AG20443 (cell line): ENCODE data around the gene MMP25.

Experiments
- DNase-seq: peaks from one replicate; pipeline ENCODE4 v3.0.0; 2012; ENCODE audit warnings: low spot score, mixed read lengths

Gene MMP25, protein sequence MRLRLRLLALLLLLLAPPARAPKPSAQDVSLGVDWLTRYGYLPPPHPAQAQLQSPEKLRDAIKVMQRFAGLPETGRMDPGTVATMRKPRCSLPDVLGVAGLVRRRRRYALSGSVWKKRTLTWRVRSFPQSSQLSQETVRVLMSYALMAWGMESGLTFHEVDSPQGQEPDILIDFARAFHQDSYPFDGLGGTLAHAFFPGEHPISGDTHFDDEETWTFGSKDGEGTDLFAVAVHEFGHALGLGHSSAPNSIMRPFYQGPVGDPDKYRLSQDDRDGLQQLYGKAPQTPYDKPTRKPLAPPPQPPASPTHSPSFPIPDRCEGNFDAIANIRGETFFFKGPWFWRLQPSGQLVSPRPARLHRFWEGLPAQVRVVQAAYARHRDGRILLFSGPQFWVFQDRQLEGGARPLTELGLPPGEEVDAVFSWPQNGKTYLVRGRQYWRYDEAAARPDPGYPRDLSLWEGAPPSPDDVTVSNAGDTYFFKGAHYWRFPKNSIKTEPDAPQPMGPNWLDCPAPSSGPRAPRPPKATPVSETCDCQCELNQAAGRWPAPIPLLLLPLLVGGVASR

DNA sequence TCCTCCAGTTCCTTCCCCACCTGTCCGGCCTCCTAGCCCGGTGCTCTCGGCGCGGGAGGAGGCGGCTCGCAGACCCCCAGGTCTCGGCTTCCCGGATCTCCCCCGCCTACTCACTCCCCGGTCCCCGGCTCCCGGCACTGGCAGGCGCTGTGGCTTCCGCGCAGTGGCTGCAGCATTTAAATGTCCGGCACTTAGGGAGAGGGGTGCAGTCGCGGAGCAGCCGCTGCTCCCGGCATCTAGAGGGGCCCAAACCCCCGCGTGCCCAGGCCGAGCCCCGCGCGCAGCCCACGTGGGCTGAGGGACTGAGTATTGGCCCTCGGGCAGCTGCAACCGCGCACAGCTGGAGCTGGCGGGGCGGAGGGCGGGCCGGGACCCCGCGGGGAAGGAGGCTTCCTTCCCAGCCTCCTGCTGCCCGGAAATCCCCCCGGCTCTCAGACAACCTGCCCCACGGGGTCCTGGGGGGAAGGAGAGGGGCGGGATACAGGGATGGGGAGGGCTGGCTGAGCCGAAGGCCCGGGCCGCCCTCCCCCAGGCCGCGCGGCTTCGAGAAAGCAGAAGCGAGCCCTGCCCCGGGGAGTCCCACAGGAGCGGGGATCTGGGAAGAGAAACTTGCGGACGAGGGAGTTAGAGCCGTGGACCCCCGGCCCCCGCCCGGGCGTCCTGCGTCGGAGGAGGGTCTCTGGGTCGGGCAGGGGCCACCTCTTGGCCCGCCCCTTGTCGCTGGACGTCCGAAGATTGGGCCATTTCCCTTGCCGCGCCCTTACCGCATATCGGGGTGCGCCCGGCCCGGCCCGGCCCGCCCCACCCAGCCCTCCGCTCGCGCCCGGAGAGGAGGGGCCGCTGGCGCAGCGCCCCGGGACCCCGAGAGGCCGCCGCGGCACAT is at the start of gene MMP25:
Gene MMP25 (plus strand): TSS at position 804 of the 883 bp plus-strand sequence. CDS start 357 bp downstream, outside the sequence.
- DNase-seq = no peak

DNA sequence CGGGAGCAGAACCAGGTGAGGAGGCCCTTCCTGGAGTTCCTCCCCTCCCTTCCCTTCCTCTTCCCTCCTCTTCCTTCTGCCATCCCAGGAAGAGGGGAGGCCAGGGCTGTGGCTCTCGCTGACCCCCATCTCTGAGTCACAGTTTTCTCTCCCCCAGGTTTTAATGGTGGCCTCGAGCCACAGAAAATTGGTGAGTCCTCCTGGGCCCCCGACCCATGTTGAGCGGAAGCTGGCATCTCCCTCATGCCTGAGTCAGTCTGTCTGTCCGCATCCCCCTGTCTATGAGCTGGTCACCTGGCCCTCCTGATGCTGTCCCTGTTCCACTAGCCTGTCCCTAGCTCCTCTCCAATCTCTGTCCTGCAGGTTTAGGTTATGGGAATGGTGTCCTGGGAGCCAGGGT is 46.4 kb upstream of the MMP25 start:
- no peak for DNase-seq

DNA sequence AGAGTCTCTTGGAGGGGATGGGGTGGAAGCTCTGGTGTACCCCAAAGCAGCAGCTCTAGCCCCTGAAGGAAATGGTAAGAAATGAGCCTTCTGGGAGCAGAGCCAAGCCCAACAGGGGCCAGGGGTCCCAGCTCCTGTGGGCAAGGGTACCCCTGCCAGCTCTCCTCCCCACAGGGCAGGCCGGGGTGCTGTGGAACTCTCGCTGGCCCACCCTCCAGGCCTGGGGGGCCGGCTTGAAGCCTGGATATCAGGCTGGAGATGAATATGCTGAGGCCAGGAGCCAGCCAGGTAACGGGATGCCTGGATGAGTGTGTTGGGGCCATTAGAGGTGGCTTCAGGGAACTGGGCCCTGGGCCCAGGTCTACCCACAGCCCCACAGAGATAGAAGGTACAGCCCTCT is 45.8 kb upstream of the MMP25 start:
- no peak for DNase-seq

DNA sequence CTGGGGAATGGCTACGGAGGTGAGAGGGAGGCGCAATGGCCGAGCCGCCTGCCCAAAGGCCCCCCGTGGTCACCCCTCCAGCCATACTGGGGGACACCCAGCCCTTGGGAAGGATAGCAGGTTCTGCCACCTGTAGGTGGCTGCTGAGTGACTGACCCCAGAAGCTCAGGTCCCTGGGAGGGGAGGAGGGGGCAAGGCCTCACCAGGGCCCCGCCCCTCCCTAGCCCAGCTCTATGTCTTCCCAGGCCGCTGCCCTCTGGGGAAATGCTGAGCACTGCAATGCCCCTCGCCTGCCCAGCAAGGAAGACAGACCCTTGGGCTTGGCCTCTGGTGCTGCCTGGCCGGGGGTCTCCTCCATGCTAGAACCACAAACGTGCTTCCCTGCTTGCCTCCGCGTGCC is 45.0 kb upstream of the MMP25 start:
- DNase-seq = no peak

DNA sequence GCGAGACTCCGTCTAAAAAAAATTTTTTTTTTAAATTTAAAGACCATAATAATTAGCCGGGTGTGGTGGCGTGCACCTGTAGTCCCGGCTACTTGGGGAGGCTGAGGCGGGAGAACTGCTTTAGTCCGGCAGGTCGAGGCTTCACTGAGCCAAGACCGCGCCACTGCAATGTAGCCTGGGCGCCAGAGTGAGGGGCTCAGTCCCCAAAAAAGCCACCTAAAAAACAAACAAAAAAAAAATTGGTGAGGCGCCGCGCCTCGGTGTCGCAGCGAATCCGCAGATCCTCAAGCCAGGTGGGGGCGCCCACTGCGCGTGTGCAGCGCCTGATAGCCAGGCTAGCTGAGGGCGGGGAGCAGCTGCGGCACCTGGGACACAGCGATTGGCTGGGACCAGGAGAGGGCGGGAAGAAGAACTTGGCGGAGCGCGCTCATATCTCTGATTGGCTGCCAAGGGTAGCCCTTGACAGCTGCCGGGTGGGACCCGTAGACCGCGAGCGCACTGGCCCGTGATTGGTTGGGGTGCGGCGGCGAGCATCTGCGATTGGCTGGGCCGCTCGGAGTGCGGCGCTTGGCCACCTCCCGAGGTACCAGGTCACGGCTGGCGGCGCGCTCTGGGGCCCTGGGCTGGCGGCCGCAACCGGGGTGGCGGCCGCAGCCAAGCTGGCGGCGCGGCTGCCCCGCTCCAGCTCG is 42.6 kb upstream of the MMP25 start:
- DNase-seq = peak; percentile 99

DNA sequence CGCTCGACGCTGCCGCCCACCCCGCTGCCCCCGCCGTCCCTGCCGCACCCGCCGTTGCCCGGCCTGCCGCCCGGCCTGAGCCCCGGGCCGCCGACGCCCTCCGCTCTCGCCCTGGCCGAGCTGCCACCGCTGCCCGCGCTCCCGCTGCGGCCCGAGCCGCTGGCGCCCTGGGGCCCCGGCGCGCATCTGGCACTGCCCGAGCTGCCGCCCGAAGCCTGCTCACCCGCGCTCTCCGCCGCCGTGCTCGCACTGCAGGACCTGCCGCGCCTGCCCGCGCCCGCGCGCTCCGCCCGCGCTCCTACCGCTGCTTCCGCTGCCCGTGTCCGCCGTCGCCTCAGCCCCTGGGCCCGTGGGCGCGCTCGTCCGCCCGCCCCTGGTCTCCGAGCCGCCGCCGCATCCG is 42.0 kb upstream of the MMP25 start:
- no peak for DNase-seq

DNA sequence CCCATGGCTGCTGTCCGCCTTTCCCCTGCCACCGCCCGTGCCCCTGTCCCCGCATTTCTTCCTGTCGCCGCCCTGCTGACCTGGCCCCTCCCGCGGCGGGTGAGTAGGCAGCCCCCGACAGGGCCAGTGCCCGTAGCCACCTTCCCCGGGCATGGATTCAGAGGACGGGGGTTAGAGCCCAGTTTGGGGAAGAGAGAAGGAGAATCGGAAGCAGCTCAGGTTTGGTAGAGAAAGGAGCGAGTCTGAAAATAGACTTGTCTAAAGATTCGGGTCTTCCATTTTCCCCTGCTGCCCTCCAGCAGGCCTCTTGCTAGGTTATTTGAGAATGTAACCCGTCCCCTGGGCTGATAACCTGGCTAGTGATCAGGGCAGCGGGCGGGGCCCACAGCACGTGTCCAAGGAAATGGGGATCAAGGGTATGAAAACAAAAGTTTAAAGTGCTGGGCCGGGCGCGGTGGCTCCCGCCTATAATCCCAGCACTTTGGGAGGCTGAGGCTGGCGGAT is 41.5 kb upstream of the MMP25 start:
- no peak for DNase-seq

DNA sequence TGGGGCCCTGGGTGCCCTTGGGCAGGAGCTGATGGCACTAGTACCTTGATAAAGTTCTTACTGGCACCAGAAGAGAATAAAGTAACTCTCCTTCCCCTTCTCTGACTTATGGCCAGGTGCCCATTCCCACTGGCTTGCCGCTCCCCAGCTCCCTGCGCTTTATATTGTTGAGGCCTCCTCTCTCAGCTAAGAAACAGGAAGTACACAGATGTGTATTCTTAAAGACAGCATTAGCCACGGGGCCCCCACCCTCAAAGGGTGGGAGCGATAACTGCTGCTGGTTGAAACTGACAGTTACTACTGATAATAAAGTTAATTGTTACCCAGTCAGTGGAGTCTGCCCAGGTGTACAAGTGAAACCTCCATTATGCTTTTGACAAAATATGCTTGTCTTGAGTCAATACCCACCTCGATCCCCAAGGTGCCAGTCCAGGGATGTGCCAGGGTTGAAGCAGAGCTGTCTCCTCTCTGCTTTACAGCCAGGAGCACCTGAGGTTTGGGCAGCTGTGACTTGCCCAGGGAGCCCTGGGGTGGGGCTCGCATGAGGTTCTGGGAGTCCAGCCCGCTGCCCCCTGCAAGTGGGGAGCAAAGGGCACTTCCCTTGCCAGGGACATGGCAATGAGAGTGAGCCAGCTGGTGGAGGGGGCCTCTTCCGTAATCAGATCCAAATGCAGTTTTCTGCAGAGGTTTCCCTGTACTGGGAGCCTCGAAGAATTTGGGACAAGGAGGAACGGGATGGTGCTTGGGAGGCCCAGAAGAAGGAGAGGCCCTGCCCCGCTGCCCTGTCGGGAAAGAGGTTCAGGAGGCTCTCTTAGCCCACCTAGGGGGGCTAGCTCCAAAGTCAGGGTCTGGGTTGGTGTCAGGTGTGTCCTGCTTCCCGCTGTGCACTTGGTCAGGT is 39.1 kb upstream of the MMP25 start:
- no peak for DNase-seq

DNA sequence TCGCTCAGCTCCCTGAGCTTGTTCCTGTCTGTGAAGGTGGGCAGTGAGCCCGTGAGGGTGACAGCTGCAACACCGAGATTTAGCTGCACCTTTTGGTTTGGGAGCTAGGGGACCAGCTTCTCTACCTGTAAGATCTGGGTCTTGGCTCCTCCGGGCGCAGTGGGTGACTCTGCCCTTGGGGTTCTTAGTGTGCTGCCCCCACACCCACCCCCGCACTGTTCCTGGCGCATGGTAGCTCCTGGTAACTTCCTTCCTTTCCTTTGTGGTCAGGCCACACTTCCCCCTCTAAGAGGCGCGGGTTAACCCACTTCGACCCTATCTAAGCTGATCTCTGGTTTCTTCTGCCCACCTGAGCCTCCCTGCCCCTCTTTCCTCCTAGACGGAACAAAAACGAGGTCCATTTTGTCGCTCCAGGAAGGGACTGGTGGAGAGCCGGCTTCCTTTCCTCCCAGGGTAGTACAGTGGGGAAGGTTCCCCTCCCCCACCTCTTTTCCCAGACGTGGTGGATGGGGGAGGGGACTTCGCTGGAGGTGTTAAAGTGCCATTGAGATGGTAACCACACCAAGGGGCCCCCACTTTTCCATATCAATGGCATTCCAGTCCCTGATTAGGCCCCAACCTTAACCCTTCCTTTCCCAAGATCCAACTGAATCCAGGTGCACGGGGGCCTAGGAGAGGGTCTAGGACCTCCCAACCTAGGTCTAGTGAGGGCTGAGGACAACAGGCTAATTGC is 38.2 kb upstream of the MMP25 start:
- no peak for DNase-seq

DNA sequence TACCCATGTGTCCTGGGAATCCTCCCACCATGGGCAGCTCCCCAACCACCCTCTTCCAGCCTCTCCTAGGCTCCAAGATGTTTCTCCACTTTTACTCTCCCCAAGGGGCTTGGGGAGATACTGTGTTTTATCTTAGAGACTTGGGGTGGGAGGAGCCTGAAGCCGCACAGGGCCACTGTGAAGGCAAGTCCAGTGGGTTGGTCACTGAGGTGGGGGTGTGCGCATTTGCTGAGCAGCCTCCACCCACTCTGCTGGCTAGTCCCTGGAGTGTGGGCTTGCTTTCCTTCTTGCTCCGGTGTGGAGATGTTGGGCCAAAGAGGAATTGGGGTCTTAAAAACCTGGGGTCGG is 37.7 kb upstream of the MMP25 start:
- no peak for DNase-seq

DNA sequence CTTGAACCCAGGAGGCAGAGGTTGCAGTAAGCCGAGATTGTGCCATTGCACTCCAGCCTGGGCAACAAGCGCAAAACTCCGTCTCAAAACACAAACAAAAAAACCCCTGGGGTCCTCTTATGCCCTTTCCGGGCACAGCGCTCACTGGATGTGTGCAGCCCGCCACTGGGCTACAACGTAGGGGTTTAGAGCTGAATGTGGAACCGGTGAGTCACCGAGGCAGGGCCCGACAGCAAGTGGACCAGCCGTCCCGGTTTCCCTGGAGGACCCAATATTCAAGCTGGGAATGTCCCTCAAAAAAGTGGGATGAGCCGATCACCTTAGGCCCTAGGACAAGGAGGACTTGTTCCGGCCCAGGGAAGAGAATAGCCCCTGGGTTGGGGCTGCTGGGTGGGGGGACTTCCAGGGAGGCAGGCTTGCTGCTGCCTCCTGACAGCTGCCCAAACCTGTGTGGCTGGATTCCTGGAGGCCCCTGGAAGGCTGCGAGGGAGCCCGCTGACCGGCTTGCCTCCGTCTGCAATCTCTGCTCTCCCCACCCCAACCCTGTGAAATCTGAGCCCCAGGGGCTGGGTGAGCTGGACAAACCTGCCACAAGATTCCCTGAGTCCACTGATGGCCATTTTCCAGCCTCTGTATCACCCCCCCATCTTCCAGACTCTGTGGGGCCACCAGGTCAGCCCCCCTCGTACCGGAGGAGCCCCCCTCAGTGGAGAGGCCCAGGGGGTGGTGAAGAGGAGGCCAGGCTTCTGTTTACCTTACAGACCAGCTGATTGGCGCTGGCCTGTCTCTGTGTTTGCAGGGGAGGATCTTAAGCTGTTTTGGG is 36.6 kb upstream of the MMP25 start:
- DNase-seq = no peak

DNA sequence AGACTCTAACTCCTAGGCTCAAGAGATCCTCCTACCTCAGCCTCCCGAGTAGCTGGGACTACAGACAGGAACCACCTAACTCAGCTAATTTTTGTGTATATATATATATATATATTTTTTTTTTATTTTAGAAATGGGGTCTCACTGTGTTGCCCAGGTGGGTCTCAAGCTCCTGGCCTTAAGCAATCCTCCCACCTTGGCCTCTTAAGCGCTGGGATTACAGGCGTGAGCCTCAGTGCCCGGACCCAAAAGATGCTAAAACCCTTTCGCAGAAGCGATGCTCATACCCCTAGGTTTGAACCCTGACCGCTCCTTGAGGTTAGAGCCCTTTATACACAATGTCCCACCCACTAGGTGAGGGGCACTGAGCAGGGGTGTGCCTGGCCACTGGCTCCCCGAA is 35.9 kb upstream of the MMP25 start:
- no peak for DNase-seq

DNA sequence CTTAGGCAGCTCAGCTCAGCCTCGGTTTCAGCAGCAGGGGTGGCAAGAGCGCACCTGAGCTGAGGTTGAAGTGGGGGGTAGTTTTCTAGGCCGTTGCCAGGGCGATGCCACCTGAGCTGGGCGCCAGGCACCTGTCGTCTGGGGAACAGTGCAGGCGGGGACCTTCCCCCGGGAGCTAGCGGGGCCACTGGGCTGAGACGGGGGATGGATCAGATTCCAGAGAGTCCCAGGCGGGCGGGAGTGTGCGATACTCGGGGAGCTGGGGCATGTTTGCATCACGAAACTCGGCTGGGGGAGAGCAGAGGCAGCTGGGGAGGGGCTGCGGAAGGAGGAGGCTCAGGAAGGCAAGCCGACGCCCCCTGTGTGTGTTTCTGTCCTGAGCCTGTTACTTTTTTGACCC is 34.1 kb upstream of the MMP25 start:
- no peak for DNase-seq

DNA sequence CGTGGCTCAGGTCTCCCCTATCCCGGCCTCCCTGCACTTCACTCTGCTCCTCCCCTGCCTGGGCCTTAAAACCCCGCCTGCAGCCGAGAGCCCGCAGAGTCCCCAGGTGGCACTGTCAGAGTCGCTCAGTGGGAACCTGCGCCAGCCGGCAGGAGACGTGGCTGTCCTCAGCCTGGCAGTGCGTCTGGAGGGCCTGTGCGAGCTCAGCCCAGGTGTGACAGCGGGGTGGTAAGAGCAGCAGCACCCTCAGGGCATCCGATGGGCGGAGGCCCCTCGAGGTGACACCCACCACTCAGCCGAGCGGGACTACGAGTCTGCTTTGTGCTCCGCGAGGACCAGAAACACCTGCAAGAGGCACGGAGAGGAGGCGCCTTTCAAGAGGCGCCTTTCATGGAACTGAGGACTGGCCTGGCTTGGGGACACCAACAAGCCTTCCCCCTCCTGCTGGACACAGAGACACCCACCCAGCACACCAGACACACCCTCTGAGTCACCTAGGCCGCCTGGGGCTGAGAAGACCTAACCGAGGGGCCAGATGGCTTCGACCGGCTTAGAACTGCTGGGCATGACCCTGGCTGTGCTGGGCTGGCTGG is 33.4 kb upstream of the MMP25 start, which contains the start of gene CLDN9:
Gene CLDN9 (plus strand): TSS at position 96 of the 593 bp plus-strand sequence. CDS start 440 bp downstream, at position 536.
- DNase-seq = no peak

DNA sequence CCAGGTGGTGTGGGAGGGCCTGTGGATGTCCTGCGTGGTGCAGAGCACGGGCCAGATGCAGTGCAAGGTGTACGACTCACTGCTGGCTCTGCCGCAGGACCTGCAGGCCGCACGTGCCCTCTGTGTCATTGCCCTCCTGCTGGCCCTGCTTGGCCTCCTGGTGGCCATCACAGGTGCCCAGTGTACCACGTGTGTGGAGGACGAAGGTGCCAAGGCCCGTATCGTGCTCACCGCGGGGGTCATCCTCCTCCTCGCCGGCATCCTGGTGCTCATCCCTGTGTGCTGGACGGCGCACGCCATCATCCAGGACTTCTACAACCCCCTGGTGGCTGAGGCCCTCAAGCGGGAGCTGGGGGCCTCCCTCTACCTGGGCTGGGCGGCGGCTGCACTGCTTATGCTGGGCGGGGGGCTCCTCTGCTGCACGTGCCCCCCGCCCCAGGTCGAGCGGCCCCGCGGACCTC is 32.8 kb upstream of the MMP25 start:
- no peak for DNase-seq

DNA sequence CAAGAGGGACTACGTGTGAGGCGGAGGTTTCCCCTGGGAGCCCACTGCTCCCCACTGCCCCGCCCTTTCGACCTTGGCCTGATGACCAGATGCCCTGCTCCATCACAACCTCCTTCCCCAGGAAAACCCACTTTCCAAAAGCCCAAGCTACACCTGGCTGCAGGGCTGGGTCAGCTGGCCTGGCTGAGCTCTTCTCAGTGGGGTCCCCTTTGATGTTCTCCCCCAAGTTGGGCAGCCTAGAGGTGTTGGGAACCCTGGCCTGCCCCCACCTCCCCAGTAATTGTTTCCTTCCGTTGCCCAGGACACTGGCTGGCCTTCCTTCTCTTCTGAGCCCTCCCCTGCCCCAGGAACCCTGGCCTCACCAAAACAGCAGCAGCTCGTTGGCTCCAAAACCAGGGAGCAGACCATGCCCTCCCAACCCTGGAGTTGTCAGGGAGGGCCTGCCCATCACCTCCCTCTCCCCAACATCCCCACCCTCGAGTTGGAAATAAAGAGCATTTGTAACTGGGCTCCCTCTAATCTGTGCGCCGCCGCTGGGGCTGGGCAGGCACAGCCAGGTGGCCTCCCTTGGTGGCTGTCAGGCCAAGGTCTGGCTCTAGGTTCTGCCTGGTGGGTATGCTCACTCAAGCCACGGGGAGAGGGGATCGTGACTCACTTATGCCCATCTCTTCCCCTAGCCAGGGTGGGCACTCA is 32.2 kb upstream of the MMP25 start:
- no peak for DNase-seq

DNA sequence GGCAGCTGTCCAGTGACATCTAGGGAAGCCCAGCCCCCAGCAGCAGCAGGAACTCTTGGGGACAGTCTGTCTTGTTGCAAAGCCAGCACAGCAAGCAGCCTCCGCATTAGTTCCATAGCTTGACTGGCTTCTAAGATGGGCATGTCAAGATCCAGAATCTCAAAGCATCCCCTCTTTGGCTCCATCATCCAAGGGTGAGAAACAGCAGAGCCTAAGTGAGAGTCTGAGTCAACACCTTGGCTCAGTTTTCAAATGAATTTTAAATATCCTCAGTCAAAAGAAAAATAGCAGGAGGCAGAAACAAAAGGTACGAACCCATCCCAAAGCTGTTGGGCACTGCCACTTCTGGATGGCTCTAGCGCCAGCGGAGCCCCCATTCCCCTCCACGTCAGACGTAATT is 31.4 kb upstream of the MMP25 start:
- DNase-seq = no peak

DNA sequence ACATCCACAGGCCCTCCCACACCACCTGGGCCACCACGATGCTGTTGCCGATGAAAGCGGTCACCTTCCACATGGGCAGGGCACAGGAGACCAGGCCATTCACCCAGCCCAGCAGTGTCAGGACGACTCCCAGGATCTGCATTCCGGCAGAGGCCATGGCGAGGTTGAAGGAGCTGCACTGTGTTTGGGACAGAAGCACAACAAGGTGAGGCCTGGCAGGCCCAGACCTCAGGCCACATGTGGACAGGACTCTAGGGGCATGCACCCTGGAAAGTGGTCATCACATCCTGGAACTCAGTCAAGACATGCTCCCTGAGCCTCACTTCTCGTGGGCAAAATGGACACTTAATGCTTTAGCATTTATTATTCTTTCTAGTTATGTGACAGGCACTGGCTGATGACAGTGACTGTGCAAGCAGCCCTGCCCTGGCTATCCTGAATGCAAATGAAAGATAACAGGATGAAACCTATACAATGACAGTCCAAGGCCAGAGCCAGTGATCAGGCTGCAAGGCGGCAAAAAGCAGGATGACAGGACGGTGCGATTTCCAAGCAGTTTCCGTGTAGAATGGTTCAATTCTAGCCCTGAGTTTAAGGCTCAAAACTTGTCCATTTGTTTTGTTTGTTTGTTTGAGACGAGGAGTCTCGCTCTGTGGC is 30.4 kb upstream of the MMP25 start:
- no peak for DNase-seq
